ENCODE data around the gene ADCY6.

- TF ChIP-seq TOX (CRISPR knock-in tag; IDR thresholded peaks at IDR 0.05; ENCODE audit: borderline replicate concordance) = no peak
- TF ChIP-seq ARNTL (CRISPR knock-in tag; IDR thresholded peaks at IDR 0.05; ENCODE audit: borderline replicate concordance, low read depth) = no peak
- TF ChIP-seq PATZ1 (CRISPR knock-in tag; IDR thresholded peaks at IDR 0.05; ENCODE audit: borderline replicate concordance) = no peak
- no peak for TF ChIP-seq ZFP30 (CRISPR knock-in tag; IDR thresholded peaks at IDR 0.05)
- TF ChIP-seq ZNF8 (CRISPR knock-in tag; IDR thresholded peaks at IDR 0.05) = no peak
- TF ChIP-seq OSR1 (CRISPR knock-in tag; IDR thresholded peaks at IDR 0.05) = no peak
- TF ChIP-seq ZNF70 (CRISPR knock-in tag; IDR thresholded peaks at IDR 0.05) = no peak
- no peak for TF ChIP-seq ZFP3 (CRISPR knock-in tag; IDR thresholded peaks at IDR 0.05)
- TF ChIP-seq RARB (CRISPR knock-in tag; IDR thresholded peaks at IDR 0.05) = no peak
- TF ChIP-seq ESRRG (CRISPR knock-in tag; IDR thresholded peaks at IDR 0.05) = no peak
- TF ChIP-seq POU6F1 (CRISPR knock-in tag; IDR thresholded peaks at IDR 0.05; ENCODE audit: borderline replicate concordance, low read depth) = no peak
- TF ChIP-seq ZNF565 (CRISPR knock-in tag; conservative IDR thresholded peaks at IDR 0.05; ENCODE audit: low read depth) = no peak
- no peak for TF ChIP-seq PPARA (CRISPR knock-in tag; IDR thresholded peaks at IDR 0.05; ENCODE audit: borderline replicate concordance)
- TF ChIP-seq ISL1 (CRISPR knock-in tag; IDR thresholded peaks at IDR 0.05) = no peak
Observed at GRCh38 chr12:48789858-48790326, 1.0 kb upstream of the ADCY6 start.

Measured in SK-N-SH treated with all-trans-retinoic acid at 6 μM for 48 hours (cell line).